Astrocyte of the spinal cord (primary cell): ENCODE measurements around the gene PHF19.

Experiments used
- DNase-seq: peaks from one replicate; pipeline ENCODE4 v3.0.0; 2011; ENCODE audit warnings: low read depth, low spot score
- H3K4me3 ChIP-seq: 2 replicates; pipeline ENCODE4 v1.5.1; 2011; ENCODE audit warnings: low read depth, mild to moderate bottlenecking, low read length, moderate library complexity
- CTCF ChIP-seq: IDR thresholded peaks from 2 replicates; pipeline ENCODE4 v1.5.1; 2012; ENCODE audit warnings: low read depth, mild to moderate bottlenecking, low read length, inconsistent platforms
- in situ Hi-C: cut with HindIII; loops from 2 replicates; pipeline ENCODE4 v1.10.0; 2017; ENCODE audit warnings: low sequenced_read_pairs

PHF19 gene

GRCh38 chr9:120876842-120877240 is at the start of gene PHF19:
PHF19 (minus strand) TSS chr9:120877188; CDS start chr9:120874741, 2,447 bp downstream.
- peak; percentile 39 for DNase-seq
- no peak for TF ChIP-seq CTCF
- in situ Hi-C loops: no loop called here
- peak within 1 kb of the TSS; percentile 73 for H3K4me3 ChIP-seq

GRCh38 chr9:120926397-120926928 is 49.5 kb upstream of the PHF19 start, which contains the start of gene TRAF1:
TRAF1 (minus strand) TSS chr9:120926796; CDS start chr9:120926075, 721 bp downstream.
- in situ Hi-C loops: no loop called here
- TF ChIP-seq CTCF: no peak
- H3K4me3 ChIP-seq: no peak within 1 kb of the TSS
- no peak for DNase-seq

- in situ Hi-C loops: no loop called here
- no peak for TF ChIP-seq CTCF
- no peak overlapping the region for H3K4me3 ChIP-seq
- peak; percentile 89 for DNase-seq
Observed at GRCh38 chr9:120925535-120926396, 48.8 kb upstream of the PHF19 start.

GRCh38 chr9:120924698-120925534 is 47.9 kb upstream of the PHF19 start:
- in situ Hi-C loops: no loop called here
- no peak for TF ChIP-seq CTCF
- DNase-seq: no peak
- H3K4me3 ChIP-seq: no peak overlapping the region

GRCh38 chr9:120923620-120924328 is 46.8 kb upstream of the PHF19 start:
- TF ChIP-seq CTCF: no peak
- no peak overlapping the region for H3K4me3 ChIP-seq
- no peak for DNase-seq
- in situ Hi-C loops: no loop called here
